Stimulated activated naive CD8-positive, alpha-beta T cell treated with anti-CD3 and anti-CD28 coated beads, Interleukin-15, amount 100 ng/mL, for 72 hours (primary cell): ENCODE measurements around the gene IL1RN.

Experiments used
- ATAC-seq: fragments of 150-1000 bp; cut with Tn5 transposase; 2 replicates; pipeline ENCODE4 v1.10.0; 2021; ENCODE audit warnings: mild to moderate bottlenecking, moderate library complexity
- DNase-seq, 2 donors: peaks; one replicate each; pipeline ENCODE4 v3.0.0; 2021 to 2022
- H3K27ac Mint-ChIP-seq, 2 donors: one replicate each; pipeline ENCODE4 v1.8.0; 2022; ENCODE audit warnings: mild to moderate bottlenecking in 2 of 2, mixed read lengths in 2 of 2, moderate library complexity in 2 of 2
- H3K27me3 Mint-ChIP-seq: one replicate; pipeline ENCODE4 v1.8.0; 2022; ENCODE audit warnings: mixed read lengths
- H3K4me1 Mint-ChIP-seq: one replicate; pipeline ENCODE4 v1.8.0; 2022; ENCODE audit warnings: mild to moderate bottlenecking, mixed read lengths
- H3K4me3 Mint-ChIP-seq, 2 donors: one replicate each; pipeline ENCODE4 v1.8.0; 2022; ENCODE audit warnings: mild to moderate bottlenecking in 2 of 2, mixed read lengths in 2 of 2, moderate library complexity in 1 of 2
- H3K9me3 Mint-ChIP-seq, 2 donors: one replicate each; pipeline ENCODE4 v1.8.0; 2022; ENCODE audit warnings: mixed read lengths in 2 of 2

Gene IL1RN

GRCh38 chr2:113132414-113133021, 5.1 kb downstream of the IL1RN start:
- peaks cover 7% of the 10 kb centered on the region for H3K27me3 Mint-ChIP-seq
- peaks cover 29% of the 10 kb centered on the region for H3K4me1 Mint-ChIP-seq
- DNase-seq (no peak), ATAC-seq (no peak)
- H3K27ac Mint-ChIP-seq: peak overlapping the region; percentile 8 to 24
- H3K4me3 Mint-ChIP-seq: no peak overlapping the region
- no peaks in the 10 kb centered on the region for H3K9me3 Mint-ChIP-seq

- Mint-ChIP-seq H3K4me1 (peaks cover 34% of the 10 kb centered on the region), H3K9me3 (no peaks in the 10 kb centered on the region), H3K27me3 (peaks cover 7% of the 10 kb centered on the region), H3K4me3 (no peak overlapping the region), H3K27ac (no peak overlapping the region)
- DNase-seq (no peak), ATAC-seq (no peak)
Measured at GRCh38 chr2:113133704-113134598, 6.6 kb downstream of the IL1RN start.

DNA sequence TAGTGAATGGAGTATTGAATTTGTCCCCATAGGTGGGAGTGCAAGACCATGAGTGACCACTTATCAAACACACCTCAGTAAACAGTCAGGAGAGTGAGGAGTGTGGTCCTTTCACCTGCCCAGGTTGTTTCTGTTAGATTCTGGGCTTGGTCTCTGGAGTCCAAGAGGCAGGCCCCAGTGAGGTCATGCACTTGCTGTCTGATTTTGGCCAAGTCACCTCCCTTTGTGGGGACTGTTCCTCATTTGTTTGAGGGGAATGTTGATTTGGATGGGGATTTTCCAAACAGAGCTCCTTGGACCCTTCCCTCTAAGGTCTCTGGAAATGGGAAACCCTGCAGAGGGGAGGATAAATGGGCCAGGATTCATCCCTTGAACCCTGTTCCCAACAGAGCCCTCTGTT, 7.3 kb downstream of the IL1RN start:
- no peaks in the 10 kb centered on the region for H3K9me3 Mint-ChIP-seq
- DNase-seq (no peak), ATAC-seq (no peak)
- H3K27me3 Mint-ChIP-seq: peaks cover 7% of the 10 kb centered on the region
- H3K27ac Mint-ChIP-seq: no peak overlapping the region
- peaks cover 39% of the 10 kb centered on the region for H3K4me1 Mint-ChIP-seq
- H3K4me3 Mint-ChIP-seq: no peak overlapping the region

DNA sequence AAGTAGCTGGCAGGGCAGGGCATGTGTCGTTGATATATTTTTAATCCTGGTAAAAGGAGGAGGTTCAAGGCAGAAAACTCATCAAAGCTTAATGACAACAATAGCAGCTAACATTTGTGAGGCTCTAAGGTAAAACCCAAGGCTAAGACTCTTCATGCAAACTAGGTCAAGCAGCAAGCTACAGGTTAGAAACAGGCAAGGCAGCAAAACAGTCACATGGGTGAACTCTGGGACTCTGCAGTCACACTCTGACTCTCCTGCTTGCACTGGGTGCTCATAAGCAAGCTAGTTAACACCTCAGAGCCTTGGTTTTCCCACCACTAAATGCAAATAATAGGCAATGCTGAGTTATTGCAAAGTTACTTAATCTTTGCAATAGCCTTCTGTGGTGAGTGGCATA, 7.9 kb downstream of the IL1RN start:
- no peak overlapping the region for H3K27ac Mint-ChIP-seq
- ATAC-seq (no peak), DNase-seq (no peak)
- peaks cover 39% of the 10 kb centered on the region for H3K4me1 Mint-ChIP-seq
- peaks cover 7% of the 10 kb centered on the region for H3K27me3 Mint-ChIP-seq
- no peak overlapping the region for H3K4me3 Mint-ChIP-seq
- H3K9me3 Mint-ChIP-seq: no peaks in the 10 kb centered on the region

- no peaks in the 10 kb centered on the region for H3K9me3 Mint-ChIP-seq
- peak; percentile 41 for ATAC-seq
- H3K4me3 Mint-ChIP-seq: no peak overlapping the region
- DNase-seq: peak in 1 of 2 donors; percentile 33
- peak overlapping the region; percentile 24 to 35 for H3K27ac Mint-ChIP-seq
- H3K27me3 Mint-ChIP-seq: peaks cover 7% of the 10 kb centered on the region
- peaks cover 39% of the 10 kb centered on the region for H3K4me1 Mint-ChIP-seq
Measured at GRCh38 chr2:113136828-113137775, 9.7 kb downstream of the IL1RN start.

DNA sequence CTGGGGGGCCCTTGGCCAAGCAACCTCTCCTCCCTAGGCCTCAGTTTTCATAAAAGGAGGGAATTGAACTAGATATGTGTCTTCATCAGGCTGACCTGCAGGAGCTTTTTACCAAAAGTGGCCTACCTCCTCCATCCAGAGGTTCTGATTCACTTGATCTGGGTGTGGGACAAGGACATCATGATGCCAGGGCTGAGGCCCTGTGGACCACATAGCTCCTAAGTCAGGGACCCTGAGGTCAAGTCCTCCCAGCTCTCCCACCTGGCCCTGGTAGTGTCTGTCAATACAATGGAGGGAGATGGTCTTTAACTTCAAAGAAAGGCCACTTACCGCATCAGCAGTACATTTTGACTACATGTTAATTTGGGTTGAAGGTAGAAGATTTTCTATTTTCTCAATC, 10.4 kb downstream of the IL1RN start:
- no peak overlapping the region for H3K27ac Mint-ChIP-seq
- H3K27me3 Mint-ChIP-seq: peaks cover 7% of the 10 kb centered on the region
- peaks cover 39% of the 10 kb centered on the region for H3K4me1 Mint-ChIP-seq
- ATAC-seq (no peak), DNase-seq (no peak)
- H3K9me3 Mint-ChIP-seq: no peaks in the 10 kb centered on the region
- H3K4me3 Mint-ChIP-seq: no peak overlapping the region

GRCh38 chr2:113138428-113139322, 11.3 kb downstream of the IL1RN start:
- H3K4me3 Mint-ChIP-seq: peak overlapping the region; percentile 44 to 49
- peak; percentile 81 for ATAC-seq
- DNase-seq: peak; percentile 60 to 65
- peaks cover 35% of the 10 kb centered on the region for H3K4me1 Mint-ChIP-seq
- peaks cover 7% of the 10 kb centered on the region for H3K27me3 Mint-ChIP-seq
- H3K9me3 Mint-ChIP-seq: no peaks in the 10 kb centered on the region
- H3K27ac Mint-ChIP-seq: peak overlapping the region; percentile 55 to 89

DNA sequence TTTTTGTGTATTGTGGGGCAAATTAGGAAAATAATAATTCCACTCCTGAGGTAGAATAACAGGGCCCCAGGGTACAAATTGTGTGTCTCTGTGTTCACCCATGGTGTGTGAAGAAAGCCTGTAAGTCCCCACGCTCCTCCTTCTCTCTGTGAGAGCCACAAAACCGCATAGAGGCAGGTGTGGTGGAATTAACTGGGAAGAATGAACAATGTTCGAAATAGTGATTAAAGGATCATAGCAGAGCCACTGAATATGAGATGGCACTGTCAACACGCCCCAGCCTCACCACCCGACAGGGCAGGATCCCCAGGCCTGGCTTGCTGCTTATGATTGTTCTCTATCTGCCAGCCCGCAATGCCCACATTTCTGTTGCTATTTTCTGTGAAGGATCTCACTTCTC, 14.1 kb downstream of the IL1RN start:
- ATAC-seq (no peak), DNase-seq (no peak)
- no peak overlapping the region for H3K27ac Mint-ChIP-seq
- peaks cover 0 to 4% of the 10 kb centered on the region in 2 donors for H3K9me3 Mint-ChIP-seq
- no peaks in the 10 kb centered on the region for H3K27me3 Mint-ChIP-seq
- no peak overlapping the region for H3K4me3 Mint-ChIP-seq
- H3K4me1 Mint-ChIP-seq: peaks cover 28% of the 10 kb centered on the region

- Mint-ChIP-seq H3K27ac (no peak overlapping the region), H3K4me1 (peaks cover 21% of the 10 kb centered on the region), H3K27me3 (no peaks in the 10 kb centered on the region), H3K4me3 (no peak overlapping the region), H3K9me3 (peaks cover 0 to 4% of the 10 kb centered on the region in 2 donors)
- DNase-seq (no peak), ATAC-seq (no peak)
Measured at GRCh38 chr2:113142290-113142689, 14.9 kb downstream of the IL1RN start.

DNA sequence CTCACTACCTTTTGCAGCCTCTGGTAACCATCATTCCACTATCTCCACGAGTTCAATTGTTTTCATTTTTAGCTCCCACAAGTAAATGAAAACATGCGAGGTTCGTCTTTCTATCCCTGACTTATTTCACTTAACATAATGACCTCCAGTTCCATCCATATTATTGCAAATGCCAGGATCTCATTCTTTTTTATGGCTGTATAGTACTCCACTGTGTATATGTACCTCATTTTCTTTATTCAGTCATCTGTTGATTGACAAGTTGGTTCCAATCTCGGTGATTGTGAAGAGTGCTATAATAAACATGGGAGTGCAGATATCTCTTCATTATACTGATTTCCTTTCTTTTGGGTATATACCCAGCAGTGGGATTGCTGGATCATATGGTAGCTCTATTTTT, 16.9 kb downstream of the IL1RN start:
- peaks cover 2% of the 10 kb centered on the region for H3K4me1 Mint-ChIP-seq

DNA sequence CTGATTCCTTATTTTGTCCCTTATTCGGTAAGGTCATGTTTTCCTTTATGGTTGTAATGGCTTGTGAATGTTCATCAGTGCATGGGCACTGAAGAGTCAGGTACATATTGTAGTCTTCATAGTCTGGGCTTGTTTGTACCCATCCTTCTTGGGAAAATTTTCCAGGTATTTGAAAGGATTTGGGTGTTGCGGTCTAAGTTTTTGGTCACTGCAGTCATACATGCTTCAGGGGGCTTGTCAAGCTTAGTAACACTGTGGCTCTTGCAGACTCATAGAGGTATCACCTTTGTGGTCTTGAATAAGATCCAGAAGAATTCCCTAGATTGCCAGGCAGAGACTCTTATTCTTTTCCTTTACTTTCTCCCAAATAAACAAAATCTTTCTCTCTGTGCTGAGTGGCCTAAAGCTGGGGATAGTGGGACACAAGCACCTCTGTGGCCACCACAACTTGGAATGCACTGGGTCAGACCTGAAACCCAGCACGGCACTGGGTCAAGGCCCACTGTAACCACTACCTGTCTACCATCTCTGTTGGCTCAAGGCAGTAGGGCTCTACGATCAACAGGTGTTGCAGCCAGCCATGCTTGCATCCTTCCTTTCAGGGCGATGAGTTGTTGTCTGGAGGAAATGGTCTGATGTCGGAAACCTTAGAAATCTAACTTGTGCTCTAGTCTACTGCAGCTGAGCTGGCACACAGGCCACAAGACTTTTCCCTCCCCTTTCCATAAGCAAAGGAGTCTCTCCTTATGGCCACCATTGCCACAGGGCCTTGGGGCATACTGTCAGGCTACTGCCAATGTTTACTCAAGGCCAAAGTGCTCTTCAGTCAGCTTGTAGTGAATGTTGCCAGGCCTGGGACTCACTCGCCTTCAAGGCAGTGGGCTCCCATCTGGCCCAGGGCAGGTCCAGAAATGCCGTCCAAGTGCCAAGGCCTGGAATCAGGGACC, 21.5 kb downstream of the IL1RN start:
- Mint-ChIP-seq H3K27ac (no peak overlapping the region), H3K4me1 (no peaks in the 10 kb centered on the region), H3K9me3 (peaks cover 4 to 7% of the 10 kb centered on the region in 2 donors), H3K4me3 (no peak overlapping the region), H3K27me3 (no peaks in the 10 kb centered on the region)
- ATAC-seq (no peak), DNase-seq (no peak)

More for the DNA sequence above, 16.9 kb downstream of the IL1RN start:
- peaks cover 4 to 7% of the 10 kb centered on the region in 2 donors for H3K9me3 Mint-ChIP-seq
- H3K27ac Mint-ChIP-seq: no peak overlapping the region
- H3K27me3 Mint-ChIP-seq: no peaks in the 10 kb centered on the region
- DNase-seq (no peak), ATAC-seq (no peak)
- no peak overlapping the region for H3K4me3 Mint-ChIP-seq

DNA sequence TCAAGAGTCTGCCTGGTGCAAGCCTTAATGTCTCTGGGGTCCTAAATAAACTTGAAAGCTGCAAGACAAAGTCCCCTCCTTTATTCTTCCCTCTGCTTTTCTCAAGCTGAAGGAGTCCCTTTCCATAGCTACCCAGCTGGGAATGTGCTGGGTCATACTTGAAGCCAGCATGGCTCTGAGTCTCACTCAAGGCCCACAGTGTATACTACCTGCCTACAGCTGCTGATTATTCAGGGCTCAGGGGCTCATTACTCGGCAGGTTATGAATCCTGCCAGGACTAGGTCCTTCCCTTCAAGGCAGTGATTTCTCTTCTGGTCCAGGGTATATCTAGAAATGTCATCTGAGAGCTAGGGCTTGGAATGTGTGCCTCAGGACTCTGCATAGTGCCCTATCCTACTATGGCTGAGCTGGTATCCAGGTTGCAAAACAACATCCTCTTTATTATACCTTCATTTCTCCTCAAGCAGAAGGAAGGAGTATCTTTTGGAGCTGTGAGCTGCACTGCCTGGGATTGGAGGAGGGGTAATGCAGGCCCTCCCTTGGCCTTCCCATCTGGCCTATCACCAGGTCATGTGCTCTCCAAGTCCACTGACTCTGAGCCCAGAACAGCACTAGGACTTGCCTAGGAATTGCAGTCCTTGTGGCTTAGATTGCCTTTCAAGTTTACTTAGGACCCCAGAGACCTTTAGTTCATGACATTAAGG, 22.3 kb downstream of the IL1RN start:
- DNase-seq (no peak), ATAC-seq (no peak)
- Mint-ChIP-seq H3K27me3 (no peaks in the 10 kb centered on the region), H3K9me3 (peaks cover 0 to 7% of the 10 kb centered on the region in 2 donors), H3K27ac (no peak overlapping the region), H3K4me3 (no peak overlapping the region), H3K4me1 (no peaks in the 10 kb centered on the region)

DNA sequence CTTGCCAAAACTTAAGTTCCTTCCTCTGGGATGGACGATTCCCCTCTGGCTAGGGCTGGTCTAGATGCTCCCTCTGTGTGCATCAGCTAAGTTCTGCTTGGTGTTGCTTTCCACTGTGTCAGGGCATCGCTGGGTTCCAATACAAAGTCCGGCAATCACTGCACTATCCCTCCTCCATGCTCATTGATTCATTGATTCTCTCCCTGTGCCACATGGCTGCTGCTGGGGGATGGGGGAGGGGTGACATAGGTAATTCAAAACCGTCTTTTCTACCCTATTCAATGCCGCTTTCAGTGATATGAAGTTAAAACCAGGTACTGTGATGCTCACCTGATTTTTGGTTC, 22.8 kb downstream of the IL1RN start:
- no peaks in the 10 kb centered on the region for H3K27me3 Mint-ChIP-seq
- no peak for ATAC-seq
- no peak overlapping the region for H3K27ac Mint-ChIP-seq
- DNase-seq: no peak
- peaks cover 0 to 7% of the 10 kb centered on the region in 2 donors for H3K9me3 Mint-ChIP-seq
- no peaks in the 10 kb centered on the region for H3K4me1 Mint-ChIP-seq
- H3K4me3 Mint-ChIP-seq: no peak overlapping the region
